ENCODE measurements around the gene CYB5R4.

- TF ChIP-seq CTCF (IDR thresholded peaks at IDR 0.05 in 2 of 3, conservative IDR thresholded peaks at IDR 0.05 in 1 of 3; ENCODE audit: borderline replicate concordance in 1 of 3, insufficient read depth in 1 of 3, low read depth in 2 of 3, low read length in 2 of 3), result no peak
- TF ChIP-seq ZBTB33 (IDR thresholded peaks at IDR 0.05; ENCODE audit: extremely low read depth, insufficient replicate concordance, low read length), result no peak
- no peak for TF ChIP-seq POLR2A (IDR thresholded peaks at IDR 0.05; ENCODE audit: borderline replicate concordance, extremely low read depth, insufficient read depth, insufficient read length)
- no peak for TF ChIP-seq ATF3 (IDR thresholded peaks at IDR 0.05)
- TF ChIP-seq SP1 (IDR thresholded peaks at IDR 0.05; ENCODE audit: low read depth), result no peak
- TF ChIP-seq EZH2 (IDR thresholded peaks at IDR 0.05), result no peak
- TF ChIP-seq TCF7L2 (IDR thresholded peaks at IDR 0.05; ENCODE audit: borderline replicate concordance, extremely low read depth, insufficient read depth, insufficient read length), result no peak
- no peak for TF ChIP-seq EZH2phosphoT487 (IDR thresholded peaks at IDR 0.05; ENCODE audit: borderline replicate concordance)
Observed at GRCh38 chr6:83838727-83839126, 20.8 kb upstream of the CYB5R4 start.

Data from HCT116 (cell line).